ENCODE results near the gene FLOT1. TPM values are rescaled to one million over a fixed set of nuclear protein-coding genes. Genes with fewer than 3 reads are reported as not detected.

Gene FLOT1
- total and polyA plus RNA-seq, 2 of the 4 experiments (the other 2 are of a cell fraction): 96.2 to 162 TPM

- Histone ChIP-seq H4K91ac (ENCODE audit: insufficient read depth, low read depth, low read length) (peak overlapping the region; percentile 69), H3K4me3 (ENCODE audit: insufficient read depth, low read depth, low read length) (no peak overlapping the region), H2AK9ac (replicated peaks; ENCODE audit: low read depth, low read length, poor library complexity) (peak overlapping the region; percentile 51), H2BK15ac (ENCODE audit: low read depth, low read length) (peak overlapping the region; percentile 72; the same call in 2 of the 3 replicates), H3K56ac (ENCODE audit: extremely low read depth, insufficient read depth, low read length) (no peak overlapping the region), H3K9ac (ENCODE audit: low read depth, low read length) (no peak overlapping the region), H3K4me2 (ENCODE audit: low read depth, low read length) (no peak overlapping the region), H2AFZ (replicated peaks; ENCODE audit: low read length, poor library complexity) (peak overlapping the region; percentile 9), H3K9me3 (ENCODE audit: control insufficient read depth, insufficient read depth, low read length) (no peaks in the 10 kb centered on the region), H3K27me3 (ENCODE audit: control insufficient read depth, insufficient read depth, low read length) (no peaks in the 10 kb centered on the region), H3K18ac (ENCODE audit: low read depth, low read length) (peak overlapping the region; percentile 89), H2BK120ac (ENCODE audit: low read depth, low read length) (peak overlapping the region; percentile 79), H3K14ac (replicated peaks; ENCODE audit: low read depth, low read length) (peak overlapping the region; percentile 73), H3K27ac (ENCODE audit: insufficient read depth, low read length) (peak overlapping the region; percentile 83; the same call in 1 of the 2 replicates), H3K36me3 (ENCODE audit: control insufficient read depth, insufficient read depth, low read length) (no peaks in the 10 kb centered on the region), H4K8ac (ENCODE audit: low read depth in 2 of 2, low read length in 2 of 2) (peak overlapping the region; percentile 63 to 64; a peak in 3 of 4 replicates), H2BK5ac (ENCODE audit: low read depth, low read length, poor library complexity, severe bottlenecking) (no peak overlapping the region), H2BK20ac (ENCODE audit: low read depth, low read length) (peak overlapping the region; percentile 78), H4K5ac (ENCODE audit: low read depth, low read length) (peak overlapping the region; percentile 86), H4K20me1 (ENCODE audit: insufficient read depth, low read length) (no peaks in the 10 kb centered on the region), H3K23ac (ENCODE audit: low read depth, low read length) (peak overlapping the region; percentile 1; the same call in 1 of the 2 replicates), H3K79me1 (ENCODE audit: low read depth in 1 of 2, low read length in 2 of 2) (peaks cover 9 to 20% of the 10 kb centered on the region in 2 experiments; a peak in 3 of 4 replicates), H3K9me1 (ENCODE audit: insufficient read depth, low read length) (peaks cover 22% of the 10 kb centered on the region), H2AK5ac (ENCODE audit: low read depth, low read length) (peak overlapping the region; percentile 83), H3K4ac (ENCODE audit: low read depth, low read length) (peak overlapping the region; percentile 45), H3K4me1 (ENCODE audit: control insufficient read depth, insufficient read depth, low read length) (peaks cover 33% of the 10 kb centered on the region)
- no peak for DNase-seq
- in situ Hi-C loops (cut with MboI; ENCODE audit: low sequenced_read_pairs): no loop called here
- POLR2A ChIA-PET (ENCODE audit: unreplicated experiment): no interaction called here
- CTCF ChIA-PET: interaction anchor here (2.1 kb wide), 1 partner anchor 12 kb away, joined by 5 read pairs; no protein-coding TSS in a partner anchor
- WGBS, 2 experiments (ENCODE audit: extremely low coverage in 2 of 2, insufficient read length in 1 of 2): 80% methylated on average over 1 of the region's 3 CpGs; no CpG with 5 or more reads in 1 of the 2 experiments
- no peak for ATAC-seq (ENCODE audit: low read depth)
- intact Hi-C loops (cut with micrococcal nuclease): no loop called here
- dilution Hi-C loops (cut with HindIII; ENCODE audit: low sequenced_read_pairs, unreplicated experiment): no loop called here
- no TSS peak for BruUV-seq (replicated peaks)
- TF ChIP-seq RAD21 (IDR thresholded peaks at IDR 0.05; ENCODE audit: low read length) (no peak), BHLHE40 (IDR thresholded peaks at IDR 0.05; ENCODE audit: low read depth, low read length) (no peak), MAFK (IDR thresholded peaks at IDR 0.05; ENCODE audit: low read depth, low read length) (no peak), CHD1 (IDR thresholded peaks at IDR 0.05; ENCODE audit: low read depth, low read length) (no peak), FOS (IDR thresholded peaks at IDR 0.05; ENCODE audit: low read depth, low read length) (no peak), CTCF (conservative IDR thresholded peaks at IDR 0.05; ENCODE audit: low read depth, low read length) (no peak), POLR2A (IDR thresholded peaks at IDR 0.05; ENCODE audit: low read depth, low read length) (no peak), MAZ (IDR thresholded peaks at IDR 0.05; ENCODE audit: borderline replicate concordance, low read depth, low read length) (no peak), USF2 (IDR thresholded peaks at IDR 0.05; ENCODE audit: low read depth, low read length) (no peak)
- TF ChIP-seq, protein P1, sequence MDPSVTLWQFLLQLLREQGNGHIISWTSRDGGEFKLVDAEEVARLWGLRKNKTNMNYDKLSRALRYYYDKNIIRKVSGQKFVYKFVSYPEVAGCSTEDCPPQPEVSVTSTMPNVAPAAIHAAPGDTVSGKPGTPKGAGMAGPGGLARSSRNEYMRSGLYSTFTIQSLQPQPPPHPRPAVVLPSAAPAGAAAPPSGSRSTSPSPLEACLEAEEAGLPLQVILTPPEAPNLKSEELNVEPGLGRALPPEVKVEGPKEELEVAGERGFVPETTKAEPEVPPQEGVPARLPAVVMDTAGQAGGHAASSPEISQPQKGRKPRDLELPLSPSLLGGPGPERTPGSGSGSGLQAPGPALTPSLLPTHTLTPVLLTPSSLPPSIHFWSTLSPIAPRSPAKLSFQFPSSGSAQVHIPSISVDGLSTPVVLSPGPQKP (IDR thresholded peaks at IDR 0.05; ENCODE audit: borderline replicate concordance, low read depth, low read length): no peak
Measured at GRCh38 chr6:30778001-30778635, 35.6 kb upstream of the FLOT1 start.
